ENCODE data around the gene COL24A1.

DNA sequence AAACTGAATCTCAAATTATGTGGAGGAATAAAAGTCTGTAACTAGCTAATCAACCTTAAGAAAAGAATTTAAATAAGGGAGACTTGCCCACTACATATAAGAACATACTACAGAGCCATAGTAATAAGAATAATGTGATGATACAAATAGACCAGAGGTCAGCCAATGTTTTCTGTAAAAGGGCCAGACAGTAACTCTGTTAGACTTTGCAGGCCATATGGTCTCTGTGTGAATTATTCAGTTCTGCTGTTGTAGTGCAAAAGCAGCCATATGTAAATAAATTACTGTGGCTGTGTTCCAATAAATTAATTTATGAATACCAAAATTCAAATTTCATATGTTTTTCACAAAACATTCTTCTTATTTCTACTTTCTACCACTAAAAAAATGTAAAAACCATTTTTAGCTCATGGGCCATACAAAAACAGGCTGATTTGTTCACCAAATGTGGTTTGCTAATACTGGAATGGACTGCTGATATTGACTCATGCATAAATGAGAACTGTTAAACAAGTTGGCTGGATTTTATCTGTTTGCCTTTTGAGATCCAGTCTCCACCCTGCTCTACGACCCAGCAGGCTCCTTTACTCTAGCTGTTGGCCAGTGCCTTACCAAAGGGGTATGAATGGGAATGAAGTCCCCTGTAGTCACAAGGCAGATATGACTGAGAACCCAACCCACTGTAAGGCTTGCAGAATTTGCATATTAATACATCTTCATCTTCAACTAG, 350.2 kb downstream of the COL24A1 start:
- TF ChIP-seq, protein P1, sequence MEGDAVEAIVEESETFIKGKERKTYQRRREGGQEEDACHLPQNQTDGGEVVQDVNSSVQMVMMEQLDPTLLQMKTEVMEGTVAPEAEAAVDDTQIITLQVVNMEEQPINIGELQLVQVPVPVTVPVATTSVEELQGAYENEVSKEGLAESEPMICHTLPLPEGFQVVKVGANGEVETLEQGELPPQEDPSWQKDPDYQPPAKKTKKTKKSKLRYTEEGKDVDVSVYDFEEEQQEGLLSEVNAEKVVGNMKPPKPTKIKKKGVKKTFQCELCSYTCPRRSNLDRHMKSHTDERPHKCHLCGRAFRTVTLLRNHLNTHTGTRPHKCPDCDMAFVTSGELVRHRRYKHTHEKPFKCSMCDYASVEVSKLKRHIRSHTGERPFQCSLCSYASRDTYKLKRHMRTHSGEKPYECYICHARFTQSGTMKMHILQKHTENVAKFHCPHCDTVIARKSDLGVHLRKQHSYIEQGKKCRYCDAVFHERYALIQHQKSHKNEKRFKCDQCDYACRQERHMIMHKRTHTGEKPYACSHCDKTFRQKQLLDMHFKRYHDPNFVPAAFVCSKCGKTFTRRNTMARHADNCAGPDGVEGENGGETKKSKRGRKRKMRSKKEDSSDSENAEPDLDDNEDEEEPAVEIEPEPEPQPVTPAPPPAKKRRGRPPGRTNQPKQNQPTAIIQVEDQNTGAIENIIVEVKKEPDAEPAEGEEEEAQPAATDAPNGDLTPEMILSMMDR (IDR thresholded peaks at IDR 0.05; ENCODE audit: control extremely low read depth in 1 of 3, insufficient read depth in 1 of 3, low read depth in 1 of 3, low read length in 3 of 3): no peak
- TF ChIP-seq PHF8 (conservative IDR thresholded peaks at IDR 0.05; ENCODE audit: low read depth, low read length): no peak

Measured in H1 (cell line).